ENCODE results near the gene IFITM2. TPM values are rescaled to one million over a fixed set of nuclear protein-coding genes. Genes with fewer than 3 reads are reported as not detected.
A peak's percentile ranks its signal among the peaks of the same experiment; 100 is the strongest.

IFITM2 gene
- total RNA-seq, 1 donor from 2014 or later, result 3.7 TPM

- TF ChIP-seq, protein P1, sequence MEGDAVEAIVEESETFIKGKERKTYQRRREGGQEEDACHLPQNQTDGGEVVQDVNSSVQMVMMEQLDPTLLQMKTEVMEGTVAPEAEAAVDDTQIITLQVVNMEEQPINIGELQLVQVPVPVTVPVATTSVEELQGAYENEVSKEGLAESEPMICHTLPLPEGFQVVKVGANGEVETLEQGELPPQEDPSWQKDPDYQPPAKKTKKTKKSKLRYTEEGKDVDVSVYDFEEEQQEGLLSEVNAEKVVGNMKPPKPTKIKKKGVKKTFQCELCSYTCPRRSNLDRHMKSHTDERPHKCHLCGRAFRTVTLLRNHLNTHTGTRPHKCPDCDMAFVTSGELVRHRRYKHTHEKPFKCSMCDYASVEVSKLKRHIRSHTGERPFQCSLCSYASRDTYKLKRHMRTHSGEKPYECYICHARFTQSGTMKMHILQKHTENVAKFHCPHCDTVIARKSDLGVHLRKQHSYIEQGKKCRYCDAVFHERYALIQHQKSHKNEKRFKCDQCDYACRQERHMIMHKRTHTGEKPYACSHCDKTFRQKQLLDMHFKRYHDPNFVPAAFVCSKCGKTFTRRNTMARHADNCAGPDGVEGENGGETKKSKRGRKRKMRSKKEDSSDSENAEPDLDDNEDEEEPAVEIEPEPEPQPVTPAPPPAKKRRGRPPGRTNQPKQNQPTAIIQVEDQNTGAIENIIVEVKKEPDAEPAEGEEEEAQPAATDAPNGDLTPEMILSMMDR (IDR thresholded peaks at IDR 0.05; ENCODE audit: insufficient read depth, low read length, severe bottlenecking), result no peak
- DNase-seq (ENCODE audit: low read depth) (no peak), FAIRE-seq (no peak)
- Histone ChIP-seq H3K36me3 (ENCODE audit: control insufficient read depth, insufficient read depth, low read length) (no peaks in the 10 kb centered on the region), H3K4me3 (ENCODE audit: low read depth, low read length) (no peak overlapping the region), H3K27me3 (ENCODE audit: control insufficient read depth, insufficient read depth, low read length) (peaks cover 37% of the 10 kb centered on the region)
Measured at GRCh38 chr11:281486-282161, 26.0 kb upstream of the IFITM2 start.

DNA sequence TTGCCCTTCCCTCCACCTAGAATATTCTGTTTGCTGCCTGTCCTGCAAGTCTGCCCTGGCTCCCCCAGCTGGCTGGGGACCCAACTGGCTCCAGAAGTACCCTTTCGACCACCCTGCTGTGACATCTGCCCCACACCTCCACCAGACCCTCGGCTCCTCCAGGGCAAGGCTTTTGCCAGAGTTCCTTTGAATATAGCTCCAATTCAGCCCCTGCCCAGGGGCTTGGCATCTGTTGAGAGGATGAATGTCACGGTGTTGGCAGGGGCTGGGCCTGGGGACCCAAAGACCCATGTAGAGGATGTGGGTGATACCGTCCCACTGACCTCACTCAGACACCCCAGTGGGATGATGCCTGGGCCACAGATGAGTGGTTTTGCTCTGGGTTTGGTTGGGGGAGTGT lies 25.4 kb upstream of the IFITM2 start:
- DNase-seq (ENCODE audit: low read depth), result no peak
- TF ChIP-seq, protein P1 (IDR thresholded peaks at IDR 0.05; ENCODE audit: insufficient read depth, low read length, severe bottlenecking), result no peak
- H3K36me3 ChIP-seq (ENCODE audit: control insufficient read depth, insufficient read depth, low read length), result no peaks in the 10 kb centered on the region
- H3K27me3 ChIP-seq (ENCODE audit: control insufficient read depth, insufficient read depth, low read length), result peaks cover 40% of the 10 kb centered on the region
- H3K4me3 ChIP-seq (ENCODE audit: low read depth, low read length), result no peak overlapping the region
- no peak for FAIRE-seq

GRCh38 chr11:282630-283360 lies 24.8 kb upstream of the IFITM2 start:
- TF ChIP-seq, protein P1 (IDR thresholded peaks at IDR 0.05; ENCODE audit: insufficient read depth, low read length, severe bottlenecking), result no peak
- no peak for DNase-seq (ENCODE audit: low read depth)
- Histone ChIP-seq H3K36me3 (ENCODE audit: control insufficient read depth, insufficient read depth, low read length) (no peaks in the 10 kb centered on the region), H3K4me3 (ENCODE audit: low read depth, low read length) (no peak overlapping the region), H3K27me3 (ENCODE audit: control insufficient read depth, insufficient read depth, low read length) (peaks cover 45% of the 10 kb centered on the region)
- no peak for FAIRE-seq

DNA sequence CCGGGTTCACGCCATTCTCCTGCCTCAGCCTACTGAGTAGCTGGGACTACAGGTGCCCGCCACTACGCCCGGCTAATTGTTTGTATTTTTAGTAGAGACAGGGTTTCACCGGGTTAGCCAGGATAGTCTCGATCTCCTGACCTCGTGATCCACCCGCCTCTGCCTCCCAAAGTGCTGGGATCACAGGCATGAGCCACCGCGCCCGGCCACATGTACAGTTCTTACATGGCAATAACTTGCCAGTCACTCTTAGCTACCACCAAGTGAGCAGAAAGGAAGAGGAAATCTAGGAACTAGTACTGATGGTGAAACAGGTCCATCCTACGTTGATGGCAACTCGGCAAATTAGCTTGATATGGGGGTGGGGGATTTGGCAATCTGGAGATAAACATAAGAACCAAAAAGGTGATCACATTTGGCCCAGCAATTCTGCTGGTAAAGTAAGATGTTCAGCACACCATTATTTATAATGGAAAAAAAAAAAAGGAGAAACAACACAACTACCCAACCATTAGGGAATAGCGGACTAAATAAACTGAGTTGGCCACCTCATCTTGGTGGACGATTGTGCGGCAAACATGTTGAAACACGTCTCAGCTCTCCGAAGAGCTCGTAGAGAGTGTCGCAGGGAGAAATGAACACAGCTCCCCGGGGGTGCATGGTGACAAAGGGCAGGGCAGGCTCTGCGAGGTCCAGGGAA lies 24.1 kb upstream of the IFITM2 start:
- Histone ChIP-seq H3K36me3 (ENCODE audit: control insufficient read depth, insufficient read depth, low read length) (no peaks in the 10 kb centered on the region), H3K4me3 (ENCODE audit: low read depth, low read length) (no peak overlapping the region), H3K27me3 (ENCODE audit: control insufficient read depth, insufficient read depth, low read length) (peaks cover 45% of the 10 kb centered on the region)
- peak; percentile 32 for FAIRE-seq
- TF ChIP-seq, protein P1 (IDR thresholded peaks at IDR 0.05; ENCODE audit: insufficient read depth, low read length, severe bottlenecking), result no peak
- peak; percentile 70 for DNase-seq (ENCODE audit: low read depth)

GRCh38 chr11:284105-285020 lies 23.3 kb upstream of the IFITM2 start:
- DNase-seq (ENCODE audit: low read depth), result no peak
- Histone ChIP-seq H3K4me3 (ENCODE audit: low read depth, low read length) (no peak overlapping the region), H3K36me3 (ENCODE audit: control insufficient read depth, insufficient read depth, low read length) (no peaks in the 10 kb centered on the region), H3K27me3 (ENCODE audit: control insufficient read depth, insufficient read depth, low read length) (peaks cover 41% of the 10 kb centered on the region)
- FAIRE-seq, result no peak
- TF ChIP-seq, protein P1 (IDR thresholded peaks at IDR 0.05; ENCODE audit: insufficient read depth, low read length, severe bottlenecking), result no peak

Measured in bronchial epithelial cell (primary cell).